ENCODE results near the gene TBC1D8.
A peak's percentile ranks its signal among the peaks of the same experiment; 100 is the strongest.
"Not testable (repeated sequence)": the region's sequence is repeated elsewhere in the genome, so short reads cannot be mapped to it uniquely, and the experiment has no call there.

The TBC1D8 gene

DNA sequence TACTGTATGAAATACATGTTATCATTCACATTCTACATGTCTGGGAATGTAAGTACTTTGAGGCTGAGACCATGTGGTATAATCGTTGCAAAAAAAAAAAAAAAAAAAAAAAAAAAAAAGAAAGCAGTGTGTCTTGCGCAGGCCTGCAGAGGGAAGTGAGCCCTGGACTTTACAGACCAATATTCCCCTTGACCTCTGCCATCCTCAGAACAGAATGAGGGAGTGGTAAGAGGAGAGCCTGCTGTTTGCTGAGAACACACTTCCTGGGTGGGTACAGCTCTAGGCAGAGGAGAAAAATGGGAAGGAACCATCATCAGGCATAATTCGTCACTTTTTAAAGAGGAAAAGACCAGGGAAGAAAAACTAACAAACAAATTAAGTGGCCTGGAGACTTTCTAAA, 28.8 kb upstream of the TBC1D8 start:
- TF ChIP-seq SPI1 (IDR thresholded peaks at IDR 0.05; ENCODE audit: borderline replicate concordance, low read depth) (peak; percentile 18; the same call in 1 of the 2 replicates), POLR2AphosphoS5 (IDR thresholded peaks at IDR 0.05; ENCODE audit: low read depth) (no peak)
- H3K27ac ChIP-seq (replicated peaks), result no peak overlapping the region

GRCh38 chr2:101176803-101177202, 25.6 kb upstream of the TBC1D8 start:
- Histone ChIP-seq H3K27me3 (ENCODE audit: insufficient read depth, poor library complexity, severe bottlenecking) (no peaks in the 10 kb centered on the region), H3K4me3 (replicated peaks; ENCODE audit: insufficient read depth, low read length) (no peak overlapping the region), H3K27ac (replicated peaks) (no peak overlapping the region)
- TF ChIP-seq GABPA (IDR thresholded peaks at IDR 0.05; ENCODE audit: low read depth) (no peak), CTCF (IDR thresholded peaks at IDR 0.05; ENCODE audit: insufficient read depth, low read length) (no peak), POLR2AphosphoS5 (IDR thresholded peaks at IDR 0.05; ENCODE audit: low read depth) (no peak), SPI1 (IDR thresholded peaks at IDR 0.05; ENCODE audit: borderline replicate concordance, low read depth) (no peak)
- TF ChIP-seq, protein P1, sequence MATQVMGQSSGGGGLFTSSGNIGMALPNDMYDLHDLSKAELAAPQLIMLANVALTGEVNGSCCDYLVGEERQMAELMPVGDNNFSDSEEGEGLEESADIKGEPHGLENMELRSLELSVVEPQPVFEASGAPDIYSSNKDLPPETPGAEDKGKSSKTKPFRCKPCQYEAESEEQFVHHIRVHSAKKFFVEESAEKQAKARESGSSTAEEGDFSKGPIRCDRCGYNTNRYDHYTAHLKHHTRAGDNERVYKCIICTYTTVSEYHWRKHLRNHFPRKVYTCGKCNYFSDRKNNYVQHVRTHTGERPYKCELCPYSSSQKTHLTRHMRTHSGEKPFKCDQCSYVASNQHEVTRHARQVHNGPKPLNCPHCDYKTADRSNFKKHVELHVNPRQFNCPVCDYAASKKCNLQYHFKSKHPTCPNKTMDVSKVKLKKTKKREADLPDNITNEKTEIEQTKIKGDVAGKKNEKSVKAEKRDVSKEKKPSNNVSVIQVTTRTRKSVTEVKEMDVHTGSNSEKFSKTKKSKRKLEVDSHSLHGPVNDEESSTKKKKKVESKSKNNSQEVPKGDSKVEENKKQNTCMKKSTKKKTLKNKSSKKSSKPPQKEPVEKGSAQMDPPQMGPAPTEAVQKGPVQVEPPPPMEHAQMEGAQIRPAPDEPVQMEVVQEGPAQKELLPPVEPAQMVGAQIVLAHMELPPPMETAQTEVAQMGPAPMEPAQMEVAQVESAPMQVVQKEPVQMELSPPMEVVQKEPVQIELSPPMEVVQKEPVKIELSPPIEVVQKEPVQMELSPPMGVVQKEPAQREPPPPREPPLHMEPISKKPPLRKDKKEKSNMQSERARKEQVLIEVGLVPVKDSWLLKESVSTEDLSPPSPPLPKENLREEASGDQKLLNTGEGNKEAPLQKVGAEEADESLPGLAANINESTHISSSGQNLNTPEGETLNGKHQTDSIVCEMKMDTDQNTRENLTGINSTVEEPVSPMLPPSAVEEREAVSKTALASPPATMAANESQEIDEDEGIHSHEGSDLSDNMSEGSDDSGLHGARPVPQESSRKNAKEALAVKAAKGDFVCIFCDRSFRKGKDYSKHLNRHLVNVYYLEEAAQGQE (IDR thresholded peaks at IDR 0.05; ENCODE audit: insufficient replicate concordance, low read depth), result no peak
- no peak for DNase-seq (ENCODE audit: low read depth in 1 of 2, low spot score in 1 of 2)

More for the DNA sequence above, 28.8 kb upstream of the TBC1D8 start:
- DNase-seq (ENCODE audit: low read depth in 1 of 2, low spot score in 1 of 2), result peak; percentile 34 to 85
- Histone ChIP-seq H3K4me3 (replicated peaks; ENCODE audit: insufficient read depth, low read length) (no peak overlapping the region), H3K27me3 (ENCODE audit: insufficient read depth, poor library complexity, severe bottlenecking) (no peaks in the 10 kb centered on the region)

DNA sequence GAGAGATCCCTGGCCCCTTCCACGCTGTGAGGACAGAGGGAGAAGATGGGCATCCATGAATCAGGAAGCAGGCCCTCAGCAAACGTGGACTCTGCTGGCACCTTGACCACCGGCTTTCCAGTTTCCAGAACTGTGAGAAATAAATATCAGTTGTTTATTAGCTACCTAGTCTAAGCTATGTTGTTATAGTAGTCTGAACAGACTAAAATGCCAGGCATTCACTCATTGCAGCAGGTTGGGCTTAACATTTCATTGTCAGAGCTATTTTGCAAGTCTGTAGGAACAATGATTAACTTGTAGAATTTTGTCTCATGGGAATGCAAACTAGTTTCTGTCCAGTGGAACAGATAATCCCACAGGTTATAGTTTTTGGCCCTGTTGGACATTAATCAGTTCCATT, 24.8 kb upstream of the TBC1D8 start:
- Histone ChIP-seq H3K27ac (replicated peaks) (no peak overlapping the region), H3K4me3 (replicated peaks; ENCODE audit: insufficient read depth, low read length) (no peak overlapping the region), H3K27me3 (ENCODE audit: insufficient read depth, poor library complexity, severe bottlenecking) (no peaks in the 10 kb centered on the region)
- no peak for TF ChIP-seq CTCF (IDR thresholded peaks at IDR 0.05; ENCODE audit: insufficient read depth, low read length)
- no peak for TF ChIP-seq POLR2AphosphoS5 (IDR thresholded peaks at IDR 0.05; ENCODE audit: low read depth)
- TF ChIP-seq SPI1 (IDR thresholded peaks at IDR 0.05; ENCODE audit: borderline replicate concordance, low read depth), result no peak
- TF ChIP-seq GABPA (IDR thresholded peaks at IDR 0.05; ENCODE audit: low read depth), result no peak
- DNase-seq (ENCODE audit: low read depth in 1 of 2, low spot score in 1 of 2), result no peak

- Histone ChIP-seq H3K4me3 (replicated peaks; ENCODE audit: insufficient read depth, low read length) (no peak overlapping the region), H3K27me3 (ENCODE audit: insufficient read depth, poor library complexity, severe bottlenecking) (no peaks in the 10 kb centered on the region), H3K27ac (replicated peaks) (no peak overlapping the region)
- no peak; the same call in 1 of the 2 replicates for TF ChIP-seq SPI1 (IDR thresholded peaks at IDR 0.05; ENCODE audit: borderline replicate concordance, low read depth)
- TF ChIP-seq GABPA (IDR thresholded peaks at IDR 0.05; ENCODE audit: low read depth), result no peak
- no peak for TF ChIP-seq POLR2AphosphoS5 (IDR thresholded peaks at IDR 0.05; ENCODE audit: low read depth)
- TF ChIP-seq CTCF (IDR thresholded peaks at IDR 0.05; ENCODE audit: insufficient read depth, low read length), result no peak
- TF ChIP-seq, protein P1 (IDR thresholded peaks at IDR 0.05; ENCODE audit: insufficient replicate concordance, low read depth), result no peak
- DNase-seq (ENCODE audit: low read depth in 1 of 2, low spot score in 1 of 2), result peak in 1 of 2 experiments; percentile 48
Observed at GRCh38 chr2:101173707-101174295, 22.6 kb upstream of the TBC1D8 start.

- H3K27ac ChIP-seq (replicated peaks); H3K27me3 ChIP-seq (ENCODE audit: insufficient read depth, poor library complexity, severe bottlenecking); DNase-seq (ENCODE audit: low read depth in 1 of 2, low spot score in 1 of 2); H3K4me3 ChIP-seq (replicated peaks; ENCODE audit: insufficient read depth, low read length): not testable (repeated sequence)
Observed at GRCh38 chr2:101169822-101170221, 18.6 kb upstream of the TBC1D8 start.

All from HL-60 (cell line).